ENCODE data around the gene LRRC7. TPM values are rescaled to one million over a fixed set of nuclear protein-coding genes. Genes with fewer than 3 reads are reported as not detected.
"Not testable (repeated sequence)": the region's sequence is repeated elsewhere in the genome, so short reads cannot be mapped to it uniquely, and the experiment has no call there.

Gene LRRC7
- total RNA-seq, 1 donor from 2014 or later = not detected

GRCh38 chr1:69871412-69871811 lies 303.7 kb downstream of the LRRC7 start:
- H3K9me3 Mint-ChIP-seq (ENCODE audit: unreplicated experiment) = no peaks in the 10 kb centered on the region
- TF ChIP-seq CTCF (IDR thresholded peaks at IDR 0.05; ENCODE audit: unreplicated experiment) = no peak
- H3K27ac Mint-ChIP-seq (ENCODE audit: unreplicated experiment) = no peak overlapping the region
- no peak overlapping the region for H3K4me3 Mint-ChIP-seq (ENCODE audit: unreplicated experiment)
- no peaks in the 10 kb centered on the region for H3K27me3 Mint-ChIP-seq (ENCODE audit: unreplicated experiment)
- no peak for DNase-seq (ENCODE audit: low spot score)
- H3K36me3 Mint-ChIP-seq (ENCODE audit: low read depth, unreplicated experiment) = no peaks in the 10 kb centered on the region
- no peaks in the 10 kb centered on the region for H3K4me1 Mint-ChIP-seq (ENCODE audit: unreplicated experiment)

- Mint-ChIP-seq H3K9me3 (ENCODE audit: unreplicated experiment) (no peaks in the 10 kb centered on the region), H3K4me3 (ENCODE audit: unreplicated experiment) (no peak overlapping the region), H3K4me1 (ENCODE audit: unreplicated experiment) (no peaks in the 10 kb centered on the region), H3K27me3 (ENCODE audit: unreplicated experiment) (no peaks in the 10 kb centered on the region), H3K36me3 (ENCODE audit: low read depth, unreplicated experiment) (no peaks in the 10 kb centered on the region), H3K27ac (ENCODE audit: unreplicated experiment) (no peak overlapping the region)
- TF ChIP-seq CTCF (IDR thresholded peaks at IDR 0.05; ENCODE audit: unreplicated experiment) = no peak
- no peak for DNase-seq (ENCODE audit: low spot score)
These were observed 310.6 kb downstream of the LRRC7 start for GRCh38 chr1:69878338-69878737.

- not testable (repeated sequence) for H3K27me3 Mint-ChIP-seq (ENCODE audit: unreplicated experiment); H3K4me3 Mint-ChIP-seq (ENCODE audit: unreplicated experiment); DNase-seq (ENCODE audit: low spot score); H3K27ac Mint-ChIP-seq (ENCODE audit: unreplicated experiment); H3K9me3 Mint-ChIP-seq (ENCODE audit: unreplicated experiment); H3K36me3 Mint-ChIP-seq (ENCODE audit: low read depth, unreplicated experiment); H3K4me1 Mint-ChIP-seq (ENCODE audit: unreplicated experiment)
These were observed 320.3 kb downstream of the LRRC7 start for GRCh38 chr1:69888016-69888415.

- no peaks in the 10 kb centered on the region for H3K9me3 Mint-ChIP-seq (ENCODE audit: unreplicated experiment)
- DNase-seq (ENCODE audit: low spot score) = no peak
- no peak for TF ChIP-seq CTCF (IDR thresholded peaks at IDR 0.05; ENCODE audit: unreplicated experiment)
- H3K27ac Mint-ChIP-seq (ENCODE audit: unreplicated experiment) = no peak overlapping the region
- no peaks in the 10 kb centered on the region for H3K4me1 Mint-ChIP-seq (ENCODE audit: unreplicated experiment)
- H3K36me3 Mint-ChIP-seq (ENCODE audit: low read depth, unreplicated experiment) = peaks cover 5% of the 10 kb centered on the region
- H3K27me3 Mint-ChIP-seq (ENCODE audit: unreplicated experiment) = peaks cover 1% of the 10 kb centered on the region
- H3K4me3 Mint-ChIP-seq (ENCODE audit: unreplicated experiment) = no peak overlapping the region
These were observed 320.9 kb downstream of the LRRC7 start for GRCh38 chr1:69888657-69889056.

GRCh38 chr1:69898403-69898947 lies 330.8 kb downstream of the LRRC7 start:
- DNase-seq (ENCODE audit: low spot score) = no peak
- no peaks in the 10 kb centered on the region for H3K9me3 Mint-ChIP-seq (ENCODE audit: unreplicated experiment)
- H3K4me1 Mint-ChIP-seq (ENCODE audit: unreplicated experiment) = no peaks in the 10 kb centered on the region
- no peak for TF ChIP-seq CTCF (IDR thresholded peaks at IDR 0.05; ENCODE audit: unreplicated experiment)
- no peak overlapping the region for H3K27ac Mint-ChIP-seq (ENCODE audit: unreplicated experiment)
- no peak overlapping the region for H3K4me3 Mint-ChIP-seq (ENCODE audit: unreplicated experiment)
- H3K36me3 Mint-ChIP-seq (ENCODE audit: low read depth, unreplicated experiment) = no peaks in the 10 kb centered on the region
- H3K27me3 Mint-ChIP-seq (ENCODE audit: unreplicated experiment) = no peaks in the 10 kb centered on the region

Measured in endothelial cell (in vitro differentiated cells).